Measurements from ENCODE around the gene NCOR2.

The NCOR2 gene

DNA sequence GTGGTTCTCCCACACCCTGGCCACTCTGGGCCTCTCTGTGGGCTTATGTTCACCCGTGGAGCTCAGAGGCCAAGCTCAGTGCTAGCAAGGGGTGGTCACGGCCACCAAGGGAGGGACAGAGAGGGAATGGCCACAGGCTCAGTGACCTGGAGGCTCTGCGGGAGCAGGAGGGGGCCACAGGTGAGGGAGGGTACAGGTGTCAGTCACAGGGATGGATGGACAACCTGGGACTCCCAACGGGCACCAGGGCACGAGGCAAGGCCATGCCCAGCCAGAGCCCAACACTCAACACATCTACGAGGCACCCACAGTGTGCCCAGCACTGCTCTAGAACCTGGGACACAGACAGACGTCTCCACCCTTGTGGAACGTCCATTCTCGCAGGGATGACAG is 11.3 kb downstream of the NCOR2 start:
- TF ChIP-seq, protein P1, sequence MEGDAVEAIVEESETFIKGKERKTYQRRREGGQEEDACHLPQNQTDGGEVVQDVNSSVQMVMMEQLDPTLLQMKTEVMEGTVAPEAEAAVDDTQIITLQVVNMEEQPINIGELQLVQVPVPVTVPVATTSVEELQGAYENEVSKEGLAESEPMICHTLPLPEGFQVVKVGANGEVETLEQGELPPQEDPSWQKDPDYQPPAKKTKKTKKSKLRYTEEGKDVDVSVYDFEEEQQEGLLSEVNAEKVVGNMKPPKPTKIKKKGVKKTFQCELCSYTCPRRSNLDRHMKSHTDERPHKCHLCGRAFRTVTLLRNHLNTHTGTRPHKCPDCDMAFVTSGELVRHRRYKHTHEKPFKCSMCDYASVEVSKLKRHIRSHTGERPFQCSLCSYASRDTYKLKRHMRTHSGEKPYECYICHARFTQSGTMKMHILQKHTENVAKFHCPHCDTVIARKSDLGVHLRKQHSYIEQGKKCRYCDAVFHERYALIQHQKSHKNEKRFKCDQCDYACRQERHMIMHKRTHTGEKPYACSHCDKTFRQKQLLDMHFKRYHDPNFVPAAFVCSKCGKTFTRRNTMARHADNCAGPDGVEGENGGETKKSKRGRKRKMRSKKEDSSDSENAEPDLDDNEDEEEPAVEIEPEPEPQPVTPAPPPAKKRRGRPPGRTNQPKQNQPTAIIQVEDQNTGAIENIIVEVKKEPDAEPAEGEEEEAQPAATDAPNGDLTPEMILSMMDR (IDR thresholded peaks at IDR 0.05; ENCODE audit: low read depth, low read length): no peak
- no peak for DNase-seq (ENCODE audit: extremely low read depth, low read depth)

DNA sequence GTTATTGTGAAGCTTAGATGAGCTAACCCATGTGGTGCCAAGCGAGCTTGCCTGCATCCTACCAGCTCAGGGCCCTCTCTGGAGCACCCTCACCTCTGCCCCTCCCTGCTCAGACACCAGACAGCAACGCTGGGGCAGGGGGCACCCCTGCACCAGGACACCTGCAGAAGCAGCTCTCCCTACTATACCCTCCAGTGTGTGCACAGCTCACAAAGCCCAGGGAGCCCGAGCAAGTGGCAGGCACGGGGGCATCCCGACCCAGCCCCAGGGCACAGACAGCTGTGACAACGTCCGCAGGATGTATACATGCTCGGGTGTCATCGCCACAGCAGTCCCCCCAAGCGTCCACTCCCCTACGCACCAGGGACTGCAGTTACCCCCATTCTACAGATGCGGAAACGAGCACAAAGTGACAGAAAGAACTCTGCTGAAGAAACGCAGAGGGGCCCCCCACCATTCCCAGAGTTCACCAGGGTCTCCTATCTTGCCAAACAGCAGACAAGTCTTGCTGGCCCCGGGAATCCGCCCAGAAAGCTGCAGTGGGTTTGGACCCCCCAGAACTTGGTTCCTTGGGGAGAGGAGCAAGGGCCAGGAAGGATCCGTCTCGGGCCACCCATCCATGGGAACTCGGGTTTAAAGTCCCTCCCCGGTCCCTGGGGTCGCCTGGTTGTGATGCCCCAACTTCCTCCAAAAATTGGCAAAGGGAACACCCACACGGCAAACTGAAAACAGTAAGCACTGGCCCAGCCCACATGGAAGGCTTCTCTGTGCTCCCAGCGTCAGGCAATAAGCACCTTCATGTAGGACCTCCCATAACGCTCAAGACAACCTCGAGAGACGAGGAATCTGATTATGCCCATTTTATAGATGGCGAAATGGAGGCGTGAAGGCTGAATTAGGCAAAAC is 12.0 kb downstream of the NCOR2 start:
- DNase-seq (ENCODE audit: extremely low read depth, low read depth): no peak
- TF ChIP-seq, protein P1 (IDR thresholded peaks at IDR 0.05; ENCODE audit: low read depth, low read length): no peak

DNA sequence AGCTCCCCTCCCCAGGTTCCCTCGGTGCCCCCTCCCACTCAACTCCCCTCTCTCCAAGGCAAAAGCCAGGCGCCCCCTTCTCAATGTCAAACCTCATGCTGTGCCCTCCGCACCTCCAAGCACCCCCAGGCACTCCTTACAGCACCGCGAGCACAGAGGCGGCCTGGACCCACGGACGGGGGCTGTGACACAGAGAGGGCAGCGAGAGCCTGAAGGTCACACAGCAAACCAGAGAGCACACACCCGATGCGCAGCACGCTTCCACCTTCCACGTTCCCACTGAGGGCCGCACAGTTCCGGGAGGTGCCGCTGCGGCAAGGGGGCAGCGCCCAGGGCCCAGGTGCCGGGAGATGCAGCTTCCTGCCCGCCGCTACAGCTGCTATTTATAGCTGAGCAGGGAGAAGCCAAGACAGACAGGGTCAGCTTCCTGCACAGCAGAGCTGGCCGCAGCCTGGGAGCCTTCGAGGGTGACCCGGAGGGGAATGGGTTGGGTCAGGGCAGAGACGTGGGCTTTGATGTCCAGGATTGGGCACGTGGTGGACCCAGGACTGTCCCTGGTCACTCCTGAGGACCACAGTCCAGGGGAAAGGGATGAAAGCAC is 12.9 kb downstream of the NCOR2 start:
- TF ChIP-seq, protein P1 (IDR thresholded peaks at IDR 0.05; ENCODE audit: low read depth, low read length): no peak
- DNase-seq (ENCODE audit: extremely low read depth, low read depth): no peak

DNA sequence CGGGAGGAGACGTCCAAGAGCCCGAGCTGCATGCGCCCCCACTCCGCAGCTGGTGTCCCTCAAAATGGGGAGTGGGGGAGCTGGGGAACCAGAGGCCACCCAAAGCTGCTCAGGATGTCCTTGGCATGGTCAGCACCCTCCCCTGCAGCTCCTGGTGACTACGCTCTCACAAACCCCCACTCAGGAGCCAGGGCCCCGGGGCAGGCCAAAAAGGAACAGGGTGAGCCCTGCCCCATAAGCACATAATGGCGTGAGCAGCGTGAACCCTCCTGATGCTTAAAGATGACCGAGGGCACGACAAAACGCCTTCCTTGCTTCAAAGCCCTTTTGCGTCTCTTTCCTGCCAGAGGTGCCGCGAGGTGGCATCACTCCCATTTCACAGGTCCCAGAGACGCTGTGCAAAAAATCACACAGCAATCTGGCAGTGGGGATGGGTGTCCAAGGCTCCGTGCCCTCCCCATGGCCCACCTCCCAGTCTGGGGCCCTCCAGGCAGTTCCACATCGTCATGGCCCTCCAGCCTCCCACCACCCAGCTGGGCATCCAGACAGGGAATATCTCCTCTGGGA is 13.5 kb downstream of the NCOR2 start:
- TF ChIP-seq, protein P1 (IDR thresholded peaks at IDR 0.05; ENCODE audit: low read depth, low read length): no peak
- DNase-seq (ENCODE audit: extremely low read depth, low read depth): no peak

DNA sequence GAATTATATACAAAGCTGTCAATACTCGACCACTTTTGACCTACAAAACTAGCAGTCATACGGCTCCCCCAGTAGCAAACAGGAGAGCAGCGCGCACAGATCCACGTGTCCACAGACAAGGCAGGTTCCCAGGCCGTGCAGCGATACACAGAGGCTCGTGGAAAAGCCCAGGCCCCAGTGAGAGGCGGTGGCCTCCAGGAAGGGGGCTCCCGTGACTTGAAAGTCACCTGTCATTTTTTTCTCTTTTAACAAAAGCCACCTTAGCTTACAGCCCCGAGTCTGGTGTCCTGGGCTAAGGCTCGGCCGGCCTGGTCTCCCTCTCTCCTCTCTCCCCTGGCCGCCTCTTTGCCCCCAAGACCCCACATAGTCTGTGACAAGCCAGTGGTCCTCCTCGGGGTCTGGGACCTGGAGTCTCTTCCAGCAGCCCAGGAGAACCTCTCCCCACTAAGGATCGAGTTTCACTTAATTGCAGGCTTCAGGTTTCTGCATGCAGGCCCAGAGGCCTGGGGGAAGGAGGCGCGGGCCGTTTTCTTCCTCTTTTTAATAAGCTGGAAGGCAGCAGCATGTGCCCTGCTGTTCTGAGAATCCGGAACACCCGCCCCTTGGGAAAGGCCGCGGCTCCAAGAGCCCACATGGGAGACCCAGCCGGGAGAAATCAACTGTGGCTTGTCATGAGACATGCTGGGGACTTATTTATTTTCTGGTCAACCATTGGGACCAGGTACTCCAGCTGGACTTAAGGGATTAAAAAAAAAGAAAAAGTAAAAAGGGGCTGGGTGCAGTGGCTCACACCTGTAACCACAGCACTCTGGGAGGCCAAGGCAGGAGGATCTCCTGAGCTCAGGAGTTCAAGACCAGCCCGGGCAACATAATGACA is 15.9 kb downstream of the NCOR2 start:
- no peak for DNase-seq (ENCODE audit: extremely low read depth, low read depth)

DNA sequence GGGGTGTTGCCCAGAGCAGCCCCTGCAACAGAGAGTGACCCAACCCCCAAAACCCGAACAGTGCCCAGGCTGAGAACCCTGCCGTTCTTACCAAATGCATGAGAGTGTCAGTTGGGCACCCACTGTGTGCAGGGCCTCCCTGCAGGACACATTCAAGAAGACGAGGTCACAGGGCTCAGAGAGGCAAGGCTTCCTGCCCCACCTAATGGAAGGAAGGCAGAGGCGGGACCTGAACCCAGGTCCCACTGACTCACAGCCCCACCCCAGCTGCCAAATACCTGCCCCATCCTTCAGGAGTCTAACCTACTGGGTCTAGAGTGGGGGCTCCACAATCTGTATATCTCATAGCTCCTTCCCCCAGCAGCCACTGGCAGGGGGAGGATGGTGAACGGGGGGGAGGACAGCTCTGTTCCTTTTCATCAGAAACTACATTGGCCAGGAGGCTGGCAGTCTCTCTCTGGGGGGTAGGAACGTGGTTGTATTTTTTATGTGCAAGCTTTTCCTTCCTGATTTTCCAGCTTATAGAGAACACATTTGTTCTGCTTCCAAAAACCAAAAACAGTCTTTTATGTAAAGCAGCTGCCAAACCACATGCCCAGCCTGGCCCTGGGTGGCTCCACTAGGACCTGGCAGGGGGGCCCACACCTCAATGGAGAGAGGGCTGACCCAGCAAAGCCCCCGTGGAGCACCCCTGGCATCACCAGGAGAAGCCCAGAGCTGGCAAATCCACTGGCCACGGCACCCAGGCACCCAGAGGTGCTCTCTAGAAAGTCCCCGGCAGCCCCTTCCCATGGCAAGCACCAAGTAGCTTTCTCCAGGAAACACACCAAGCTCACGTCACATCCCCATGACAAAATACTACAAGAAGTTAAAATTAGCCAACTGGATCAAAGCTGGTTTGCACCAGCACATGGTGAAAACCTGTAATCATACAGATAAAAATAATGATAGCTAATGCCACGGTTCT is 17.0 kb downstream of the NCOR2 start:
- TF ChIP-seq, protein P1 (IDR thresholded peaks at IDR 0.05; ENCODE audit: low read depth, low read length): no peak
- DNase-seq (ENCODE audit: extremely low read depth, low read depth): no peak

More for the DNA sequence above, 15.9 kb downstream of the NCOR2 start:
- TF ChIP-seq, protein P1 (IDR thresholded peaks at IDR 0.05; ENCODE audit: low read depth, low read length): no peak
